K562 (cell line): ENCODE data around the gene GATC. TPM values are rescaled to one million over a fixed set of nuclear protein-coding genes. Genes with fewer than 3 reads are reported as not detected.

Experiments used
- BRCA1 ChIP-seq, 2 experiments: fragments of 450-650 bp in 1 of 2; sonication (generic) in 1 of 2; formaldehyde crosslinking in 1 of 2; IDR thresholded peaks; 2 replicates each; pipeline versions ENCODE4 v1.5.0 to v1.6.1; 2017 to 2020; ENCODE audit warnings: mild to moderate bottlenecking in 1 of 2, missing genetic modification reagents in 1 of 2
- HDAC1 ChIP-seq, 2 experiments: fragments of 450-650 bp; IDR thresholded peaks; 2 replicates each; pipeline ENCODE4 v1.6.1; 2016 to 2017; ENCODE audit warnings: inconsistent platforms in 1 of 2, mild to moderate bottlenecking in 1 of 2, moderate library complexity in 1 of 2
- HDAC2 ChIP-seq: fragments of 450-650 bp; IDR thresholded peaks from 2 replicates; pipeline ENCODE4 v1.6.1; 2016; ENCODE audit warnings: mild to moderate bottlenecking
- POU5F1 ChIP-seq: fragments of 150-350 bp; IDR thresholded peaks from 2 replicates; pipeline ENCODE4 v1.6.1; 2014; ENCODE audit warnings: borderline replicate concordance, low read length, low read depth, mild to moderate bottlenecking; ENCODE audit not compliant: partially characterized antibody
- RBM25 ChIP-seq: fragments of 200-400 bp; formaldehyde crosslinking; IDR thresholded peaks from 2 replicates; pipeline ENCODE4 v1.6.1; 2018; ENCODE audit warnings: low read length, low read depth, moderate library complexity; ENCODE audit not compliant: severe bottlenecking
- SIN3A ChIP-seq, 2 experiments: fragments of 150-350 bp in 1 of 2; IDR thresholded peaks; 2 replicates each; pipeline ENCODE4 v1.6.1; 2011 to 2016; ENCODE audit warnings: borderline replicate concordance in 2 of 2, low read depth in 2 of 2, low read length in 2 of 2, mild to moderate bottlenecking in 2 of 2, moderate library complexity in 2 of 2; ENCODE audit not compliant: control insufficient read depth in 1 of 2
- TFAM ChIP-seq: fragments of 250-450 bp; sonication (Bioruptor Pico); conservative IDR thresholded peaks from 2 replicates; pipeline ENCODE4 v1.5.0; 2021; ENCODE audit warnings: mild to moderate bottlenecking, moderate library complexity
- ZNF77 ChIP-seq: fragments of 250-450 bp; sonication (Bioruptor Pico); IDR thresholded peaks from 2 replicates; pipeline ENCODE4 v1.5.0; 2020
- ZNF785 ChIP-seq: fragments of 250-450 bp; sonication (Bioruptor Pico); IDR thresholded peaks from 2 replicates; pipeline ENCODE4 v1.4.0; 2020; ENCODE audit warnings: mild to moderate bottlenecking
- polyA plus RNA-seq, 8 experiments: library from polyadenylated mRNA; depleted of rRNA in 4 of 8; stranded (reverse) in 5 of 8; unstranded in 3 of 8; fragments of >200 nt; fragmentation: Nextera tagmentation in 2 of 8; fragmentation: Illumina TruSeq in 1 of 8; extraction: Ambion mirVana in 2 of 8; extraction: Trizol in 1 of 8; gene quantifications; 2 replicates each; pipeline versions ENCODE4 v1.2.1 to v1.2.3, GENCODE V29; 2011 to 2014; ENCODE audit warnings: inconsistent platforms in 1 of 8, missing spikeins in 1 of 8
- total RNA-seq, 7 experiments: library from RNA; depleted of rRNA in 6 of 7; stranded (reverse); fragments of >200 nt in 6 of 7; fragmentation: Illumina TruSeq in 2 of 7; extraction: Trizol in 2 of 7; gene quantifications; 2 replicates each; pipeline versions ENCODE4 v1.2.1 to v1.2.3, GENCODE V29; 2011 to 2021; ENCODE audit warnings: low replicate concordance in 1 of 7
- TF ChIP-seq, protein P1 (sequence below), 2 experiments: fragments of 450-650 bp; formaldehyde crosslinking in 1 of 2; IDR thresholded peaks; 2 replicates each; pipeline versions ENCODE4 v1.4.0 to v1.6.1; 2014 to 2020; ENCODE audit warnings: mild to moderate bottlenecking in 2 of 2, borderline replicate concordance in 1 of 2, low read depth in 1 of 2
- TF ChIP-seq, protein P2 (sequence below): sonication (generic); formaldehyde crosslinking; IDR thresholded peaks from 2 replicates; pipeline ENCODE4 v1.8.0; 2022; ENCODE audit warnings: missing genetic modification reagents, mild to moderate bottlenecking, moderate library complexity, borderline replicate concordance
- TF ChIP-seq, protein P3 (sequence below): fragments of 450-650 bp; formaldehyde crosslinking; conservative IDR thresholded peaks from 2 replicates; pipeline ENCODE4 v1.4.0; 2022; ENCODE audit warnings: mild to moderate bottlenecking, missing genetic modification characterization
- TF ChIP-seq, protein P4 (sequence below), 2 experiments: fragments of 450-650 bp; IDR thresholded peaks; 2 replicates each; pipeline ENCODE4 v1.6.1; 2016

The GATC gene
- total and polyA plus RNA-seq, 9 of the 15 experiments (the other 6 are each of a cell fraction or from before 2014, with no cell fraction given) = 5.8 to 52.6 (median 28.2) TPM

DNA sequence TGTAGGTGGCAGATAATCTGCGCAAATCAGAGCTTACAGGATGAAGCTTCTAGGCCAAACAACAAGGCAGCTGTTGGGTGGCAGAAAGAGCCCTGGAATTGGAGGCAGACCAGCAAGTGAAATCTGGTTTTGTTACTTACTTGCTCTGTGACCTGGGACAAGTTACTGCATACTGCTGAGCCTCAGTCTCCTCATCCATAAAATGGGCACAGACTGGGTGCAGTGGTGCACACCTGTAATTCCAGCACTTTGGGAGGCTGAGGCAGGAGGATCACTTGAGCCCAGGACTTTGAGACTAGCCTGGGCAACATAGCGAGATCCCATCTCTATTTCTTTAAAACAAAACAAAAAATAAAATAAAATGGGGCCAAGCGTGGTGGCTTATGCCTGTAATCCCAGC is 39.7 kb upstream of the GATC start (continued):
- TF ChIP-seq, protein P1, sequence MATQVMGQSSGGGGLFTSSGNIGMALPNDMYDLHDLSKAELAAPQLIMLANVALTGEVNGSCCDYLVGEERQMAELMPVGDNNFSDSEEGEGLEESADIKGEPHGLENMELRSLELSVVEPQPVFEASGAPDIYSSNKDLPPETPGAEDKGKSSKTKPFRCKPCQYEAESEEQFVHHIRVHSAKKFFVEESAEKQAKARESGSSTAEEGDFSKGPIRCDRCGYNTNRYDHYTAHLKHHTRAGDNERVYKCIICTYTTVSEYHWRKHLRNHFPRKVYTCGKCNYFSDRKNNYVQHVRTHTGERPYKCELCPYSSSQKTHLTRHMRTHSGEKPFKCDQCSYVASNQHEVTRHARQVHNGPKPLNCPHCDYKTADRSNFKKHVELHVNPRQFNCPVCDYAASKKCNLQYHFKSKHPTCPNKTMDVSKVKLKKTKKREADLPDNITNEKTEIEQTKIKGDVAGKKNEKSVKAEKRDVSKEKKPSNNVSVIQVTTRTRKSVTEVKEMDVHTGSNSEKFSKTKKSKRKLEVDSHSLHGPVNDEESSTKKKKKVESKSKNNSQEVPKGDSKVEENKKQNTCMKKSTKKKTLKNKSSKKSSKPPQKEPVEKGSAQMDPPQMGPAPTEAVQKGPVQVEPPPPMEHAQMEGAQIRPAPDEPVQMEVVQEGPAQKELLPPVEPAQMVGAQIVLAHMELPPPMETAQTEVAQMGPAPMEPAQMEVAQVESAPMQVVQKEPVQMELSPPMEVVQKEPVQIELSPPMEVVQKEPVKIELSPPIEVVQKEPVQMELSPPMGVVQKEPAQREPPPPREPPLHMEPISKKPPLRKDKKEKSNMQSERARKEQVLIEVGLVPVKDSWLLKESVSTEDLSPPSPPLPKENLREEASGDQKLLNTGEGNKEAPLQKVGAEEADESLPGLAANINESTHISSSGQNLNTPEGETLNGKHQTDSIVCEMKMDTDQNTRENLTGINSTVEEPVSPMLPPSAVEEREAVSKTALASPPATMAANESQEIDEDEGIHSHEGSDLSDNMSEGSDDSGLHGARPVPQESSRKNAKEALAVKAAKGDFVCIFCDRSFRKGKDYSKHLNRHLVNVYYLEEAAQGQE (IDR thresholded peaks at IDR 0.05; ENCODE audit: borderline replicate concordance) = no peak
- TF ChIP-seq, protein P1 (CRISPR knock-in tag; IDR thresholded peaks at IDR 0.05; ENCODE audit: low read depth) = no peak
- no peak for TF ChIP-seq BRCA1 (IDR thresholded peaks at IDR 0.05)
- TF ChIP-seq BRCA1 (CRISPR knock-in tag; IDR thresholded peaks at IDR 0.05) = no peak
- TF ChIP-seq HDAC2 = peak; percentile 45; the same call in 1 of the 2 replicates
- TF ChIP-seq ZNF785 = no peak
- TF ChIP-seq ZNF77 (CRISPR knock-in tag) = no peak
- TF ChIP-seq HDAC1 (IDR thresholded peaks at IDR 0.05) = no peak
- peak; percentile 87 for TF ChIP-seq RBM25
- TF ChIP-seq, protein P2, sequence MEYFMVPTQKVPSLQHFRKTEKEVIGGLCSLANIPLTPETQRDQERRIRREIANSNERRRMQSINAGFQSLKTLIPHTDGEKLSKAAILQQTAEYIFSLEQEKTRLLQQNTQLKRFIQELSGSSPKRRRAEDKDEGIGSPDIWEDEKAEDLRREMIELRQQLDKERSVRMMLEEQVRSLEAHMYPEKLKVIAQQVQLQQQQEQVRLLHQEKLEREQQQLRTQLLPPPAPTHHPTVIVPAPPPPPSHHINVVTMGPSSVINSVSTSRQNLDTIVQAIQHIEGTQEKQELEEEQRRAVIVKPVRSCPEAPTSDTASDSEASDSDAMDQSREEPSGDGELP (CRISPR knock-in tag) = no peak
- no peak for TF ChIP-seq TFAM (CRISPR knock-in tag)
- TF ChIP-seq, protein P3, sequence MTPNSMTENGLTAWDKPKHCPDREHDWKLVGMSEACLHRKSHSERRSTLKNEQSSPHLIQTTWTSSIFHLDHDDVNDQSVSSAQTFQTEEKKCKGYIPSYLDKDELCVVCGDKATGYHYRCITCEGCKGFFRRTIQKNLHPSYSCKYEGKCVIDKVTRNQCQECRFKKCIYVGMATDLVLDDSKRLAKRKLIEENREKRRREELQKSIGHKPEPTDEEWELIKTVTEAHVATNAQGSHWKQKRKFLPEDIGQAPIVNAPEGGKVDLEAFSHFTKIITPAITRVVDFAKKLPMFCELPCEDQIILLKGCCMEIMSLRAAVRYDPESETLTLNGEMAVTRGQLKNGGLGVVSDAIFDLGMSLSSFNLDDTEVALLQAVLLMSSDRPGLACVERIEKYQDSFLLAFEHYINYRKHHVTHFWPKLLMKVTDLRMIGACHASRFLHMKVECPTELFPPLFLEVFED = no peak
- TF ChIP-seq POU5F1 = no peak
- TF ChIP-seq SIN3A (IDR thresholded peaks at IDR 0.05; ENCODE audit: borderline replicate concordance in 2 of 2, control insufficient read depth in 1 of 2, low read depth in 2 of 2, low read length in 2 of 2) = no peak
- TF ChIP-seq, protein P4, sequence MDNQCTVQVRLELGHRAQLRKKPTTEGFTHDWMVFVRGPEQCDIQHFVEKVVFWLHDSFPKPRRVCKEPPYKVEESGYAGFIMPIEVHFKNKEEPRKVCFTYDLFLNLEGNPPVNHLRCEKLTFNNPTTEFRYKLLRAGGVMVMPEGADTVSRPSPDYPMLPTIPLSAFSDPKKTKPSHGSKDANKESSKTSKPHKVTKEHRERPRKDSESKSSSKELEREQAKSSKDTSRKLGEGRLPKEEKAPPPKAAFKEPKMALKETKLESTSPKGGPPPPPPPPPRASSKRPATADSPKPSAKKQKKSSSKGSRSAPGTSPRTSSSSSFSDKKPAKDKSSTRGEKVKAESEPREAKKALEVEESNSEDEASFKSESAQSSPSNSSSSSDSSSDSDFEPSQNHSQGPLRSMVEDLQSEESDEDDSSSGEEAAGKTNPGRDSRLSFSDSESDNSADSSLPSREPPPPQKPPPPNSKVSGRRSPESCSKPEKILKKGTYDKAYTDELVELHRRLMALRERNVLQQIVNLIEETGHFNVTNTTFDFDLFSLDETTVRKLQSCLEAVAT (IDR thresholded peaks at IDR 0.05) = no peak
- TF ChIP-seq, all 486 proteins: peak for 6
